GM21360 (cell line): ENCODE measurements around the gene RAI1.

Source experiments
- ATAC-seq: cut with Tn5 transposase; IDR thresholded peaks from one replicate; pipeline ENCODE4 v1.9.1; 2021; ENCODE audit warnings: mild to moderate bottlenecking, moderate library complexity; ENCODE audit not compliant: unreplicated experiment

RAI1 gene

GRCh38 chr17:17781591-17782496 is 100.6 kb downstream of the RAI1 start:
- no peak for ATAC-seq

- ATAC-seq: no peak
Observed at GRCh38 chr17:17782523-17783115, 101.4 kb downstream of the RAI1 start.

DNA sequence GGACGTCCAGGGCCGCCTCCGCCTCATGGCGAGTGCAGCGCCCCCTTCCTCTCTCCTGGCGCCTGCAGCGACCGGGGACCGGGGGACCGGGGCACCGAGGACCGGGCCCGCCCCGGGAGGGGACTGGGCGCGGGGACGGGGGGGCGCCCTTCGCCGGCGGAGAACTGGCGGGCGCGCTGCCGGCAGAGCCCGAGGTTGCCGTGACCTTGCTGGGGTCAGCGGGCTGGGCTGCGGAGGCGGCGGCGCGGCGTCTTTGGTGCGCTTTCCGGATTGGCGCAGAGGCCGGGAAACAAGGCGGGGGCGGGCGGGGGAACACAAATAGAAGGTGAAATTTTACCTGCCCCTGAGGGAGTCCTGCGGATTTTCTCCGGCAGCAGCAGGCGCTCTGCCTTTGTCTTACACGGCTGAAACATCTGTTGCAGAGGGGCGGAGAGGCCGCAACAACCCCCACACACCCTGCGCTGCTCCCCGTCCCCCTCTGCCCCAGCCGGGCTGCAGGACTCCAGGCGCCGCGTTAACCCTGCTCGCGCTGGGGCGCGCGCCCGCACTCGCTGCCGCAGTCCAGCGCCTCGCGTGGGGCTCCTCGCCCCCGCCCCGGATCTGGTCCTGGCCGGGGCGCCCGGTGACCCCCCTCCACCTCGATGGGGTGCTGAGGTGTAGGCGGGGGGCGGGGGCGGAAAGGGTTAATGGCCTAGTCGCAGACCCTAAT is 102.0 kb downstream of the RAI1 start:
- no peak for ATAC-seq

DNA sequence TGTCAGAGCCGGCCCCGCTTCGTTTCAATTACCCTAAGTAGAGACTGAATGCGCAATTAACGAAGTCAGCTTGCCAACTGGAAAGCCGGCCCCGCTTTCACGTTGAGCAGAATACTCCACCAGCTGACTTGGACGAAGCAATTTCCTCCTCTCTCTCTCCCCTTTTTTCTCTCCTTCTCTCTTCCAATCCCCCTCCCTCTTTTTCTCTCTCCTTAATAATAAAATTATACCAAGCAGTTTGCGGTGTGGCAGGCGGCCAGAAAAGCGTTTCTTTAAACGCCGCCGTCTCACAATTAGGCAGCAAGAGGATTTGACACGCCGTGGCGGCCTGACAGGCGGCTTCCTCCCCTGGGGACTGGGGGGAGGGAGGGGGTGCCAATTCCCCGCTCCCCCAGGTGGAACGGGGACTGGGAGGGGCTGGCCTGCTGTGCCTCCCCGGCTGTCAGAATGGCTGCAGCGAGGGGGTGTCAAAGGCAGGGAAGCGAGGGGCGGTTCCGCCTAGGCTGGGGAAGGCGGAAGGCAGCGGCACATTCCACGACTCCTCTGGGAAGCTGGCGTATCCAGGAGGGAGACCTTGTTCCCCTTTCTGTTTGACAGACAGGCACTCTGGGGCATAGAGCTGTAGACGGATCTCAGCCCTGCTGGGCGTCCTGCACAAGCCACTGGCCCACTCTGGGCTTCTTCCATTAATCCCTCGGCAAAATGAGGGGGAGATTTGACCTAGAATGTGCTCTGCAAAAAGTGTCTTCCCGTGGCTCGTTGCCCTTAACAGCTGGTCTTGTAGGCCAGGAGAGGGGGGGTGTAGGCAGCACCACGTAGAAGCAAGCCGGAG is 102.8 kb downstream of the RAI1 start:
- ATAC-seq: no peak

DNA sequence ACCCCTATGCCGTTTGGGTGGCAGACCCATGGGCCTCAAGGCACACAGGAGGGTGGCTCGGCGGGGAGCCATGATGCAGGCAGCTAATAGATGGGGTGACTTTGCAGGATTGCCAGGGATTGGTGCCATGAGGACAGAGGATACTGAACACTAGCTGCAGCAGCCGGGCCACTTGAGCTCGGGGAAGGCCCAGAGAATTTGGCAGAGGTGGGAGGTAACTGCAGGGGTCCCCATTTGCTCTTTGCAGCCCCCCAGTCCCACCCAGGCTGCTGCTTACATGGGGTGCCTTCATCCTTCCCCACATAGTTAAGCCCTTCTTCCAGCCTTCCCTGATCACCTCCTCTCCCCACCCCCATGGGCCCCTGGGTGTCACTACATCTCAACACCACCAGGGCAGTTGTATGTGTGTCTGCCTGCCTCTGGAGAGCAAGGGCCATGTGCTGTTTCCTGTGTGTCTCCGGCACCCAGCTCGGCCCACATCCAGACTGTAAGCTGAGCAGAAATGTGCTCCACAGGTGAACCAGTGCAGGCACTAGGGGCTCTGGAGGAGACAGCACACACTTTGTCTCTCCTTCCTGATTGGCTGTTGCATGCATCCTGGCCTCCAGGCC is 103.5 kb downstream of the RAI1 start:
- no peak for ATAC-seq

- ATAC-seq: no peak
Observed at GRCh38 chr17:17785407-17785806, 104.1 kb downstream of the RAI1 start.

- ATAC-seq: no peak
Observed at GRCh38 chr17:17786998-17787397, 105.7 kb downstream of the RAI1 start.

- no peak for ATAC-seq
Observed at GRCh38 chr17:17787568-17787967, 106.3 kb downstream of the RAI1 start.

GRCh38 chr17:17788967-17789366 is 107.7 kb downstream of the RAI1 start:
- no peak for ATAC-seq

DNA sequence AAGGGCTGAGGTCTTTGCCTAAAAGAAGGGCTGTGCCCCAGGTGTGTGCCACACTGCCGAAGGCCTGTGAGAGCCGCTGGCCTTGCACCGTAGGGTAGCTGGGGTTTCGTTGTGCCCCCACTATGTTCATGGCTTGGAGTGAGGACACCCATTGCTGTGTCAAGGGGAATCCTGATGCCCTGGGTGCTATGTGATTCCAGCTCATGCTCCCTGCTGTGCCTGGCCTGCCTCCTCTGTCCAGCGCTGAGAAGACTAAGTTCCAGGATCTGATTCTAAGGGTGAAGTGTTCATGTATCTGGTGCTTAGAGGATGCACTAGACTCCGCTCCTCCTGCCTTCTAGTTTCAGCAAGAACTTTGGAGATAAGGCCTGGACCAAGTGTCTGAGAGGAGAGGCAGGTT is 108.2 kb downstream of the RAI1 start:
- no peak for ATAC-seq

- no peak for ATAC-seq
Observed at GRCh38 chr17:17789828-17790636, 108.8 kb downstream of the RAI1 start.

DNA sequence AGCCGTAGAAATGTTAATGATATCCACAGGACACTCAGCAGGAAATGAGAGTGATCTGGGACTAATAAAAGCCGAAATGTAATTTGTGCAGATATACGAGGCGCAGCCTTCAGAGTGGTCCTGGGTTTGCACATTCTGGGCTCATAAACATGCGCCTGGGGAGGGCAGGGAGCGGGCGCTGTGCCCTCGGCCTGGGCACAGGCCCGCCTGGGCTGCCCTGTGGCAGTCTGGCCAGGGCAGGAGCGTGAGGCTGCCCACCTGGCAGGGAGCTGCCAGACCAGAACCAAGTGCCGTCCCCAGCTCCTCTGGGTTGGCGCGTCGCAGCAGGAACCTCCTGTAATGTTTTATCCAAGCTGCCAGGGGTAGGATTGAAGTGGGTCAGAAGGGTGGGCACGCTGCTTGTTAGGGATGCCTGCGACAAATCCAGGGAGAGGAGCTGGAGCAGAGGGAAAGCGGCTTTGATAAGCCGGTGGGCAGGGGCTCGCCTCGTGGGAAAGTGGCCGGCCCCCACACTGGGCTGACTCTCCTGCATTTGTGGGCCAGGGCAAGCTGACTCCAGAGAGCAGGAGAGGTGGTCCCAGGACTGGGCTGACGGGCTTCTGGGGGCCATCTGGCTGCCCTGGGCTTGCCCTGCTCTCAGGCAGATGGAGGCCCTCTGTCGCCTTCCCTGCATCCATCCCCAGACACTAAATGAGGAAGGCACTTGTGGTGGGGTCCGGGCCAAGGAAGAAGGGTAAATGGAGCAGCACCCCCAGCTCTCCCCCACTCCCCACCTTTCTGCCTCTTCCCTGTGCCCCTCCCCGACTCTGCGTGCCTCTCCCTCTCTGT is 109.6 kb downstream of the RAI1 start:
- no peak for ATAC-seq

DNA sequence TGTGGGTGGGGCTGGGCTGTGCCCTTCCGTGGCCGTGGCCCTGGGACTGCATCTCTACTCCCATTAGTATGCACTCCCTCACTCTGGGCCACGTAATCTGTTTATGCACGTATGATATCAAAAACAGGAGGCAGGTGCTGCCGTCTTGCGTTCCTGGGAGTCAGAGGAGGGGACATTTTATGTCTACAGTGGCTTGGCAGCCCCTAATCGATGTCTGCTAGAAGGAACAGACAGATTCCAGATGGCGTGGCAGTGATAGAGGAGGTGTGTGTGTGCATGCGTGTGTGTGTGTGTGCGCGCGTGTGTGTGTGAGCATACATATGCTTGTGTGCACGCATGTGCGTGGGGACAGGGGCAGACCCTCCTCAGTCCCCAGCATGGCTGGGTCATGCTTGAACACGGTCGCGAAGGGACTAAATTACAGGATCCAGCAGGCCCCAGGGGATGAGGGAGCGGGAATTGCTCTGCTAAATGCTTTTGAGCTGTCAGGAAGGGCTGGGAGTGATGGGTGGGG is 110.8 kb downstream of the RAI1 start:
- ATAC-seq: no peak

DNA sequence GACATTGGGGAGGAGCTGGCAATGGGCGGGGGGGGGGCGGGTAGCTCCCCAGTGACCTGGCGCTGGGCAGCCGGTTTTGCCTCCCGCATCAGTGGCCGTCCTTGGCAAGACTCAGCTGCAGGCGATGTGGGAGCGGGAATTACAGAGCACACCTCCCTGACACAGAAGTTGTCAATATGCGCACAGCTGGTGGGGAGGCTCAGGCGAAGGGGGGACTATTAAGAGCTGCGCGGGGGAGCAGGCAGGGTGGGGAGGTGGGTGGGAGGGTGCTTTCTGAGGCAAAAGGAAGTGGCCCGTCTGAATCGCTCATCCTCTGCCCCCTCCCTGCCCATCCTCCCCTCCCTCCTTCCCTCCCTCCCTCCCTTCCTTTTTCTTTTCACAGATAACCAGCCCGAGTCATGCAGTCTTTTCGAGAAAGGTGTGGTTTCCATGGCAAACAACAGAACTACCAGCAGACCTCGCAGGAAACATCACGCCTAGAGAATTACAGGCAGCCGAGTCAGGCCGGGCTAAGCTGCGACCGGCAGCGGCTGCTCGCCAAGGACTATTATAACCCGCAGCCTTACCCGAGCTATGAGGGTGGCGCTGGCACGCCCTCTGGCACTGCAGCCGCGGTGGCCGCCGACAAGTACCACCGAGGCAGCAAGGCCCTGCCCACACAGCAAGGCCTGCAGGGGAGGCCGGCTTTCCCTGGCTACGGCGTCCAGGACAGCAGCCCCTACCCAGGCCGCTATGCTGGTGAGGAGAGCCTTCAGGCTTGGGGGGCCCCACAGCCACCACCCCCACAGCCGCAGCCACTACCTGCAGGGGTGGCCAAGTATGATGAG is 111.5 kb downstream of the RAI1 start:
- ATAC-seq: no peak

DNA sequence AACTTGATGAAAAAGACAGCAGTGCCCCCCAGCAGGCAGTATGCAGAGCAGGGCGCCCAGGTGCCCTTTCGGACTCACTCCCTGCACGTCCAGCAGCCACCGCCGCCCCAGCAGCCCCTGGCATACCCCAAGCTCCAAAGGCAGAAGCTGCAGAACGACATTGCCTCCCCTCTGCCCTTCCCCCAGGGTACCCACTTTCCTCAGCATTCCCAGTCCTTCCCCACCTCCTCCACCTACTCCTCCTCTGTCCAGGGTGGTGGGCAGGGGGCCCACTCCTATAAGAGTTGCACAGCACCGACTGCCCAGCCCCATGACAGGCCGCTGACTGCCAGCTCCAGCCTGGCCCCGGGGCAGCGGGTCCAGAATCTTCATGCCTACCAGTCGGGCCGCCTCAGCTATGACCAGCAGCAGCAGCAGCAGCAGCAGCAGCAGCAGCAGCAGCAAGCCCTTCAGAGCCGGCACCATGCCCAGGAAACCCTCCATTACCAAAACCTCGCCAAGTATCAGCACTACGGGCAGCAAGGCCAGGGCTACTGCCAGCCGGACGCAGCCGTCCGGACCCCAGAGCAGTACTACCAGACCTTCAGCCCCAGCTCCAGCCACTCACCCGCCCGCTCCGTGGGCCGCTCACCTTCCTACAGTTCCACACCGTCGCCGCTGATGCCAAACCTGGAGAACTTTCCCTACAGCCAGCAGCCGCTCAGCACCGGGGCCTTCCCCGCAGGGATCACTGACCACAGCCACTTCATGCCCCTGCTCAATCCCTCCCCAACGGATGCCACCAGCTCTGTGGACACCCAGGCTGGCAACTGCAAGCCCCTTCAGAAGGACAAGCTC is 112.3 kb downstream of the RAI1 start:
- no peak for ATAC-seq

GRCh38 chr17:17794382-17794781 is 113.1 kb downstream of the RAI1 start:
- no peak for ATAC-seq

GRCh38 chr17:17795296-17795695 is 114.0 kb downstream of the RAI1 start:
- ATAC-seq: no peak
